HUES6 (cell line): ENCODE results near the gene CFAP97D2.

Experiments used
- H3K27ac ChIP-seq: 2 replicates; pipeline ENCODE4 v1.7.0; 2013; ENCODE audit warnings: low read depth, mild to moderate bottlenecking, low read length, inconsistent platforms
- H3K27me3 ChIP-seq: 2 replicates; pipeline ENCODE4 v1.6.1; 2013; ENCODE audit warnings: low read length; ENCODE audit not compliant: control insufficient read depth, insufficient read depth
- H3K36me3 ChIP-seq: 2 replicates; pipeline ENCODE4 v1.6.1; 2013; ENCODE audit warnings: low read length; ENCODE audit not compliant: control insufficient read depth, insufficient read depth
- H3K4me1 ChIP-seq: 2 replicates; pipeline ENCODE4 v1.6.1; 2013; ENCODE audit warnings: low read length; ENCODE audit not compliant: control insufficient read depth, insufficient read depth
- H3K4me3 ChIP-seq: 2 replicates; pipeline ENCODE4 v1.5.1; 2013; ENCODE audit warnings: low read depth, low read length
- H3K9ac ChIP-seq: one replicate; pipeline ENCODE4 v1.6.1; 2013; ENCODE audit warnings: mild to moderate bottlenecking, low read length
- H3K9me3 ChIP-seq: 2 replicates; pipeline ENCODE4 v1.6.1; 2013; ENCODE audit warnings: low read depth, low read length; ENCODE audit not compliant: control insufficient read depth, insufficient read depth

CFAP97D2 gene

GRCh38 chr13:114203536-114203935 lies 24.5 kb downstream of the CFAP97D2 start:
- H3K9me3 ChIP-seq = peaks cover 29% of the 10 kb centered on the region
- no peak overlapping the region for H3K9ac ChIP-seq
- H3K36me3 ChIP-seq = no peaks in the 10 kb centered on the region
- no peak overlapping the region for H3K4me3 ChIP-seq
- peaks cover 6% of the 10 kb centered on the region; the same call in 1 of the 2 replicates for H3K27me3 ChIP-seq
- H3K4me1 ChIP-seq = peaks cover 4% of the 10 kb centered on the region; the same call in 1 of the 2 replicates
- no peak overlapping the region for H3K27ac ChIP-seq

- H3K36me3 ChIP-seq = no peaks in the 10 kb centered on the region
- H3K9ac ChIP-seq = no peak overlapping the region
- H3K4me1 ChIP-seq = peaks cover 4% of the 10 kb centered on the region; the same call in 1 of the 2 replicates
- H3K27me3 ChIP-seq = peaks cover 5% of the 10 kb centered on the region; the same call in 1 of the 2 replicates
- no peak overlapping the region for H3K4me3 ChIP-seq
- peaks cover 31% of the 10 kb centered on the region for H3K9me3 ChIP-seq
- H3K27ac ChIP-seq = no peak overlapping the region
These were observed 25.8 kb downstream of the CFAP97D2 start for GRCh38 chr13:114204894-114205293.

- 0 out of 2 replicates have a peak, but pooled peaks cover 4% of the 10 kb centered on the region for H3K4me1 ChIP-seq
- H3K9ac ChIP-seq = no peak overlapping the region
- H3K27me3 ChIP-seq = no peaks in the 10 kb centered on the region
- peaks cover 27% of the 10 kb centered on the region for H3K9me3 ChIP-seq
- H3K36me3 ChIP-seq = no peaks in the 10 kb centered on the region
- H3K4me3 ChIP-seq = no peak overlapping the region
- no peak overlapping the region for H3K27ac ChIP-seq
These were observed 29.1 kb downstream of the CFAP97D2 start for GRCh38 chr13:114208134-114208533.

GRCh38 chr13:114211446-114212157 lies 32.5 kb downstream of the CFAP97D2 start:
- H3K9me3 ChIP-seq = peaks cover 24% of the 10 kb centered on the region
- H3K9ac ChIP-seq = no peak overlapping the region
- H3K4me3 ChIP-seq = no peak overlapping the region
- no peaks in the 10 kb centered on the region for H3K36me3 ChIP-seq
- H3K27me3 ChIP-seq = no peaks in the 10 kb centered on the region
- H3K27ac ChIP-seq = no peak overlapping the region
- H3K4me1 ChIP-seq = 0 out of 2 replicates have a peak, but pooled peaks cover 4% of the 10 kb centered on the region

- Histone ChIP-seq H3K27me3 (no peaks in the 10 kb centered on the region), H3K4me3 (no peak overlapping the region), H3K27ac (no peak overlapping the region), H3K36me3 (no peaks in the 10 kb centered on the region), H3K4me1 (0 out of 2 replicates have a peak, but pooled peaks cover 4% of the 10 kb centered on the region), H3K9ac (no peak overlapping the region), H3K9me3 (peaks cover 19% of the 10 kb centered on the region)
These were observed 33.1 kb downstream of the CFAP97D2 start for GRCh38 chr13:114212158-114212495.

GRCh38 chr13:114213980-114214379 lies 34.9 kb downstream of the CFAP97D2 start:
- H3K4me3 ChIP-seq = no peak overlapping the region
- H3K4me1 ChIP-seq = 0 out of 2 replicates have a peak, but pooled peaks cover 4% of the 10 kb centered on the region
- H3K9ac ChIP-seq = no peak overlapping the region
- no peak overlapping the region for H3K27ac ChIP-seq
- H3K27me3 ChIP-seq = no peaks in the 10 kb centered on the region
- H3K36me3 ChIP-seq = no peaks in the 10 kb centered on the region
- peaks cover 5% of the 10 kb centered on the region; the same call in 1 of the 2 replicates for H3K9me3 ChIP-seq

GRCh38 chr13:114219392-114219791 lies 40.3 kb downstream of the CFAP97D2 start:
- Histone ChIP-seq H3K9ac (no peak overlapping the region), H3K27ac (no peak overlapping the region), H3K27me3 (no peaks in the 10 kb centered on the region), H3K4me1 (no peaks in the 10 kb centered on the region), H3K4me3 (no peak overlapping the region), H3K36me3 (no peaks in the 10 kb centered on the region), H3K9me3 (no peaks in the 10 kb centered on the region)

GRCh38 chr13:114222461-114222968 lies 43.5 kb downstream of the CFAP97D2 start:
- peaks cover 13% of the 10 kb centered on the region; the same call in 1 of the 2 replicates for H3K4me1 ChIP-seq
- no peak overlapping the region for H3K4me3 ChIP-seq
- no peak overlapping the region for H3K27ac ChIP-seq
- H3K9me3 ChIP-seq = no peaks in the 10 kb centered on the region
- no peak overlapping the region for H3K9ac ChIP-seq
- H3K36me3 ChIP-seq = no peaks in the 10 kb centered on the region
- H3K27me3 ChIP-seq = no peaks in the 10 kb centered on the region

GRCh38 chr13:114224201-114224600 lies 45.1 kb downstream of the CFAP97D2 start:
- Histone ChIP-seq H3K9me3 (no peaks in the 10 kb centered on the region), H3K27ac (no peak overlapping the region), H3K36me3 (no peaks in the 10 kb centered on the region), H3K4me1 (peaks cover 30% of the 10 kb centered on the region), H3K27me3 (no peaks in the 10 kb centered on the region), H3K9ac (no peak overlapping the region), H3K4me3 (no peak overlapping the region)

- Histone ChIP-seq H3K9ac (no peak overlapping the region), H3K27ac (no peak overlapping the region), H3K4me3 (no peak overlapping the region), H3K27me3 (no peaks in the 10 kb centered on the region), H3K4me1 (peaks cover 44% of the 10 kb centered on the region), H3K36me3 (no peaks in the 10 kb centered on the region), H3K9me3 (no peaks in the 10 kb centered on the region)
These were observed 46.6 kb downstream of the CFAP97D2 start for GRCh38 chr13:114225610-114226009.

GRCh38 chr13:114226088-114226487 lies 47.0 kb downstream of the CFAP97D2 start:
- Histone ChIP-seq H3K27me3 (no peaks in the 10 kb centered on the region), H3K9me3 (no peaks in the 10 kb centered on the region), H3K9ac (no peak overlapping the region), H3K4me3 (no peak overlapping the region), H3K4me1 (peaks cover 48% of the 10 kb centered on the region), H3K36me3 (no peaks in the 10 kb centered on the region), H3K27ac (no peak overlapping the region)
